GM12874 (cell line): ENCODE measurements around the gene CEPT1.

ENCODE experiments used
- TF ChIP-seq, protein P1 (sequence below): IDR thresholded peaks from 2 replicates; pipeline ENCODE4 v1.5.1; 2011; ENCODE audit warnings: low read depth, mild to moderate bottlenecking, control low read depth, low read length, moderate library complexity; ENCODE audit not compliant: insufficient read depth

CEPT1 gene

GRCh38 chr1:111174070-111174469 is 34.0 kb downstream of the CEPT1 start:
- TF ChIP-seq, protein P1, sequence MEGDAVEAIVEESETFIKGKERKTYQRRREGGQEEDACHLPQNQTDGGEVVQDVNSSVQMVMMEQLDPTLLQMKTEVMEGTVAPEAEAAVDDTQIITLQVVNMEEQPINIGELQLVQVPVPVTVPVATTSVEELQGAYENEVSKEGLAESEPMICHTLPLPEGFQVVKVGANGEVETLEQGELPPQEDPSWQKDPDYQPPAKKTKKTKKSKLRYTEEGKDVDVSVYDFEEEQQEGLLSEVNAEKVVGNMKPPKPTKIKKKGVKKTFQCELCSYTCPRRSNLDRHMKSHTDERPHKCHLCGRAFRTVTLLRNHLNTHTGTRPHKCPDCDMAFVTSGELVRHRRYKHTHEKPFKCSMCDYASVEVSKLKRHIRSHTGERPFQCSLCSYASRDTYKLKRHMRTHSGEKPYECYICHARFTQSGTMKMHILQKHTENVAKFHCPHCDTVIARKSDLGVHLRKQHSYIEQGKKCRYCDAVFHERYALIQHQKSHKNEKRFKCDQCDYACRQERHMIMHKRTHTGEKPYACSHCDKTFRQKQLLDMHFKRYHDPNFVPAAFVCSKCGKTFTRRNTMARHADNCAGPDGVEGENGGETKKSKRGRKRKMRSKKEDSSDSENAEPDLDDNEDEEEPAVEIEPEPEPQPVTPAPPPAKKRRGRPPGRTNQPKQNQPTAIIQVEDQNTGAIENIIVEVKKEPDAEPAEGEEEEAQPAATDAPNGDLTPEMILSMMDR = no peak

DNA sequence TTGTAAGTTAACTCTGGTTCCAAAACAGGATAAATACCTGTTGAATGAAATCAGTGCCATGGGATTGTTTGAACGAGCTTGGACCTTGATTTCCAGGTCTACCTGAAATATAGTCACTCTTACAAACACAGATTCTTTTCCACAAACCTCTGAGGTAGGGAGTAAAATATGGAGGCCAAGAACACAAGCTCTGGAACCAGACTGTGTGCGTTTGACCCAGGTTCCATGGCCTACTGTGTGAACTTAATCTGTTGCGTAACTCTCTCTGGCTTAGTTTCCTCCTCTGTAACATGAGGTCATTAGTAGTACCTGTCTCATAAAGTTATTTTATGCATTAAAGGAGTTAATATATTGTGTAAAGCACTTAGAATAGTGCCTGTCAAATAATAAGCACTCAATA is 35.3 kb downstream of the CEPT1 start:
- TF ChIP-seq, protein P1 = no peak

DNA sequence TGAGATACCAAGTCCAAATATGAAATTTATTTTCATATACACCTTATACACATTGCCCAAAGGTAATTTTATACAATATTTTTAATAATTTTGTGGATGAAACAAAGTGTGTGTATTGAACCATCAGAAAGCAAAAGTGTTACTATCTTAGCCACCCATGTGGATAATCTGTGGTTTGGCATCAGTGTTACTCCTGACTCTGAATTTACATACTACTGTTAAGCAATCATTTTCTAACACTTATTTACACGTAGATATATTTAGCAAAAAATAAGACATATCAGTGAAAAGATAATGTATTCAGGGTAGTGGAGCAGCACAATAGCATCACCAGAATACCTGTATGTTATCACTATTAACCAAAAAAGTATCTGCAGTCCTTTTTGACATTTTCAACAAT is 36.7 kb downstream of the CEPT1 start:
- TF ChIP-seq, protein P1 = no peak

DNA sequence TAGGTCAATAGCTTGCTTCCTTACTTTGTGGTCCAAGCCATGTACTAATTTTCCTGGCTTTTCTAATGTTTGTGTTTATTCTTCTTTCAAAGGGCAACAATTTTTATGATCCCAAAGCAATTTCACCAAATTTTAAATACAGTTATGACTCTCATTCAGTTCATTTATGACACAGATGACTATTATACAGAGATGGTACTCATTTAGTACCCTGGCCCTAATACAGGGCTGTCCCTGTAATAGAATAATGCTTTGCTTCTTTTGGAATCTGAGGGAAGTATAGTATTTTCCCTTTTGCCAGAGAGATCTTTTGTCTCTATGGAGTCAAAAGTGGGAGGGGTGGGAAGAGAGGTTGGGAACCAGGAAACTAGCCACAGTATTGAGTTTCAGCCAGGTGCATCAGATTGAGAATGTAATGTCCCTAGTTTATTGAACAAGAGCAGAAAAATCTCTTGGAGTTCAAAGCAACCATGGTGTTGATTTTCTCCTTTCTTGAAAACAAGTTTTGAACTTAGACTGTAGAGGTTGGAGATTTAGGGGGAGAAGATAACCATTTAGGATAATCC is 40.0 kb downstream of the CEPT1 start:
- TF ChIP-seq, protein P1 = no peak

DNA sequence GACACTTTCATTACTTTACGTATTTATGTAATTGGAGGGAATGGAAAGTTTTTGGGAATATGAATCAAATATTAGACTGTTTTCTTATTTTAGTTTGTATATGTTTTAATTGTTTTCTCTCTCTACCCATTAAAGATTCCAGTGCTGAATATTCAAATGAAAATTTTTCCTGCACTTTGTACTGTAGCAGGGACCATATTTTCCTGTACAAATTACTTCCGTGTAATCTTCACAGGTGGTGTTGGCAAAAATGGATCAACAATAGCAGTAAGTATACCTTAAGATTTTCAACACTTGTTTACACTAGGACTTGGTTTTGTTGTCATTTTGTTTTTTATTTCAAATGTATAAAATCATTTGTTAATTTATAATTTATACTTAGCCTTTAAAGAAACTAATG is 42.0 kb downstream of the CEPT1 start:
- TF ChIP-seq, protein P1 = no peak

DNA sequence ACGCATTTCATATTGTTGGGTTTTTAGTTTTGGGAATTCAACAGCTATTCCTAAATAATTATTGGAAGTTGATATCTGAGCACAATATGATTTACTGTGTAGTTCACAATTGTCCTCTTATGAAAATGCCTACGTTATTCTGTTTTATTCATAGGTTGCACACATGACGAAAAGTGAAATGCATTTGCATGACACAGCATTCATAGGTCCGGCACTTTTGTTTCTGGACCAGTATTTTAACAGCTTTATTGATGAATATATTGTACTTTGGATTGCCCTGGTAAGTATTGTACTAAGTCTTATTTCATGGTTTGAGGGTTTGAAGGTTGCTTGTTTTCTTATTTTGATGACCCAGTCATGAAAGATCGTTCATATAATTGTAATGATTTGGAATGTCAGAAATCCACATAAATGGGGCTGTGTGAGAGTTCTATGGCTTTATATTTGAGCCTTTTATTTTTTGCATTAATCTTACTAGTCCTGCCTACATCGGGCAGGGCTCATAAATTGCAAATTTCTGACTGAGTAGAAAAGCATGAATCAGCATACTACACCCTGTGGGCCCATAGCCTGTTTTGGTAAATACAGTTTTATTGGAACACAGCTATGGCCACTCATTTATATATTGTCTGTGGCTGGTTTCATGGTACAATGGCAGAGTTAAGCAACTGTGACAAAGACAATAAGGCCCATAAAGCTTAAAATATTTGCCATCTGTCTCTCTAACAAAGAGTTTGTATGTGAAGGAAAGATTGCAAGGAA is 43.5 kb downstream of the CEPT1 start:
- TF ChIP-seq, protein P1 = no peak

GRCh38 chr1:111184663-111185062 is 44.6 kb downstream of the CEPT1 start:
- TF ChIP-seq, protein P1 = no peak
